DOHH2 (cell line): ENCODE results near the gene RAB40C.

Experiments used
- CTCF ChIP-seq: fragments of 200-600 bp; sonication (generic); IDR thresholded peaks from one replicate; pipeline ENCODE4 v1.5.1; 2014; ENCODE audit warnings: antibody characterized with exemption, mild to moderate bottlenecking, low read depth, low read length; ENCODE audit not compliant: poor library complexity, severe bottlenecking
- EZH2phosphoT487 ChIP-seq: fragments of 200-600 bp; sonication (generic); IDR thresholded peaks from 2 replicates; pipeline ENCODE4 v1.6.1; 2017; ENCODE audit warnings: borderline replicate concordance, mild to moderate bottlenecking, antibody characterized with exemption, low read length, moderate library complexity, mixed read lengths

- TF ChIP-seq EZH2phosphoT487 = no peak
- TF ChIP-seq CTCF = no peak
Observed at GRCh38 chr16:548586-548985, 41.3 kb upstream of the RAB40C start.
